Sigmoid colon (tissue), 4 donors: ENCODE measurements around the gene MRPL18.

Experiments
- EP300 ChIP-seq, 4 donors: sonication (generic); formaldehyde crosslinking; IDR thresholded peaks; one replicate each; pipeline ENCODE4 v1.6.1; 2017; ENCODE audit warnings: antibody characterized with exemption in 4 of 4
- POLR2A ChIP-seq, 2 donors: fragments of 450-650 bp; IDR thresholded peaks; one replicate each; pipeline ENCODE4 v1.6.1; 2016; ENCODE audit warnings: antibody characterized with exemption in 2 of 2, mild to moderate bottlenecking in 2 of 2, moderate library complexity in 2 of 2
- POLR2AphosphoS5 ChIP-seq, 4 donors: sonication (generic); formaldehyde crosslinking; IDR thresholded peaks; one replicate each; pipeline ENCODE4 v1.6.1; 2017; ENCODE audit warnings: antibody characterized with exemption in 4 of 4
- TF ChIP-seq, protein P1 (sequence below), 4 experiments: fragments of 450-650 bp in 3 of 4; fragments of 200-600 bp in 1 of 4; IDR thresholded peaks; one replicate each; pipeline ENCODE4 v1.5.1; 2016 to 2019; ENCODE audit warnings: antibody characterized with exemption in 4 of 4, mild to moderate bottlenecking in 3 of 4, moderate library complexity in 2 of 4

- TF ChIP-seq, protein P1, sequence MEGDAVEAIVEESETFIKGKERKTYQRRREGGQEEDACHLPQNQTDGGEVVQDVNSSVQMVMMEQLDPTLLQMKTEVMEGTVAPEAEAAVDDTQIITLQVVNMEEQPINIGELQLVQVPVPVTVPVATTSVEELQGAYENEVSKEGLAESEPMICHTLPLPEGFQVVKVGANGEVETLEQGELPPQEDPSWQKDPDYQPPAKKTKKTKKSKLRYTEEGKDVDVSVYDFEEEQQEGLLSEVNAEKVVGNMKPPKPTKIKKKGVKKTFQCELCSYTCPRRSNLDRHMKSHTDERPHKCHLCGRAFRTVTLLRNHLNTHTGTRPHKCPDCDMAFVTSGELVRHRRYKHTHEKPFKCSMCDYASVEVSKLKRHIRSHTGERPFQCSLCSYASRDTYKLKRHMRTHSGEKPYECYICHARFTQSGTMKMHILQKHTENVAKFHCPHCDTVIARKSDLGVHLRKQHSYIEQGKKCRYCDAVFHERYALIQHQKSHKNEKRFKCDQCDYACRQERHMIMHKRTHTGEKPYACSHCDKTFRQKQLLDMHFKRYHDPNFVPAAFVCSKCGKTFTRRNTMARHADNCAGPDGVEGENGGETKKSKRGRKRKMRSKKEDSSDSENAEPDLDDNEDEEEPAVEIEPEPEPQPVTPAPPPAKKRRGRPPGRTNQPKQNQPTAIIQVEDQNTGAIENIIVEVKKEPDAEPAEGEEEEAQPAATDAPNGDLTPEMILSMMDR (IDR thresholded peaks at IDR 0.05) = no peak
- TF ChIP-seq POLR2AphosphoS5 (IDR thresholded peaks at IDR 0.05) (no peak), POLR2A (IDR thresholded peaks at IDR 0.05) (no peak), EP300 (IDR thresholded peaks at IDR 0.05) (no peak)
Observed at GRCh38 chr6:159842035-159842434, 51.8 kb downstream of the MRPL18 start.
